ENCODE data around the gene ZFYVE28.
A peak's percentile ranks its signal among the peaks of the same experiment; 100 is the strongest.

DNA sequence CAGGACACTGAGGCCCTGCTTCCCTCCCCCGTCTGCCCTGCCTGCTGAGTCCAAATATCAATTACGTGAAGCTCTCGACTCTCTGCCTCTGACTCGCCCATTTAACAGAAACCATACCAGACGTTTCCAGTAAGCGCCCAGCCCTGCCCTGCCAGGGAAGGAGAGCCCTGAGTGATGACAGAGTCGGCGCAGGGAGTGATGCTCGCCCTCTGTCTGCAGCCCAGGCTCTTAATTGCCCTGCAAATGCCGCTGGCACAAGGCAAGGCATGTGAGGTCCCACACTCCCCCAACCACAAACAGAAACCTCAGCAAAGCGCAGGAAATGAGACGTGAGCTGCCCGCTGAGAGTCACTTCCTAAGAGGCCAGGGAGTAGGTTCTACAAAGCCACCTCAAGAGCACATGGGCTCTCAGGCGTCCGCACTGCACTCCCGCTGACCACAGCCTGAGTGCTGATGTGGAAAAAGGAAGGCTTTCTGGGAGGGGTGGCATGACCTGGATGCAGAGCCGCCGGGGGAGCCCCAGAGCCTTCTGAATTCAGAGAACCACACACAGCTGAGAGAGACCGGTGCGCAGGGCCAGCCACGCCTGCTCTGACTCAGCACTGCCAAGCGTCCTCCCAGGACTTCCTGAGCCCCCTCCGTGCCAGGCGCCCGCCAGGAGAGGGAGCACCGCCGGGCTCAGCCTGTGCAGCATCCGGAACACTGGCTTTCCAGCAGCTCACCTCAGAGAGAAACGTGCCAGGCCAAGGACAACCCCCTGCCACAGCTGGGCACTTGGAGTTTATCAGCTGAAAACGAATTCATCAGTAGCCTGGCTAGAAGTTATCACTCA, 5.3 kb downstream of the ZFYVE28 start:
- TF ChIP-seq, protein P1, sequence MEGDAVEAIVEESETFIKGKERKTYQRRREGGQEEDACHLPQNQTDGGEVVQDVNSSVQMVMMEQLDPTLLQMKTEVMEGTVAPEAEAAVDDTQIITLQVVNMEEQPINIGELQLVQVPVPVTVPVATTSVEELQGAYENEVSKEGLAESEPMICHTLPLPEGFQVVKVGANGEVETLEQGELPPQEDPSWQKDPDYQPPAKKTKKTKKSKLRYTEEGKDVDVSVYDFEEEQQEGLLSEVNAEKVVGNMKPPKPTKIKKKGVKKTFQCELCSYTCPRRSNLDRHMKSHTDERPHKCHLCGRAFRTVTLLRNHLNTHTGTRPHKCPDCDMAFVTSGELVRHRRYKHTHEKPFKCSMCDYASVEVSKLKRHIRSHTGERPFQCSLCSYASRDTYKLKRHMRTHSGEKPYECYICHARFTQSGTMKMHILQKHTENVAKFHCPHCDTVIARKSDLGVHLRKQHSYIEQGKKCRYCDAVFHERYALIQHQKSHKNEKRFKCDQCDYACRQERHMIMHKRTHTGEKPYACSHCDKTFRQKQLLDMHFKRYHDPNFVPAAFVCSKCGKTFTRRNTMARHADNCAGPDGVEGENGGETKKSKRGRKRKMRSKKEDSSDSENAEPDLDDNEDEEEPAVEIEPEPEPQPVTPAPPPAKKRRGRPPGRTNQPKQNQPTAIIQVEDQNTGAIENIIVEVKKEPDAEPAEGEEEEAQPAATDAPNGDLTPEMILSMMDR (IDR thresholded peaks at IDR 0.05) = peak in 4 of 6 experiments; percentile 16 to 60 (median 58)
- TF ChIP-seq POLR2A (IDR thresholded peaks at IDR 0.05) = peak; percentile 39 to 70

All from Peyer's patch (tissue), 4 donors.